AG04449 (cell line): ENCODE measurements around the gene PTBP3.
"Not testable (repeated sequence)": the region's sequence is repeated elsewhere in the genome, so short reads cannot be mapped to it uniquely, and the experiment has no call there.

Source experiments
- CTCF ChIA-PET: fragments of 350-600 bp; formaldehyde crosslinking; extraction: SDS; loops from one replicate; lab custom pipeline; 2021; ENCODE audit warnings: antibody characterized with exemption; lab: Yijun Ruan, JAX
- POLR2A ChIA-PET: fragments of 400-600, 350-600 bp; formaldehyde crosslinking; extraction: SDS; loops from one replicate; lab custom pipeline; 2020; ENCODE audit warnings: antibody characterized with exemption, inconsistent platforms; lab: Yijun Ruan, JAX
- DNase-seq: peaks from one replicate; pipeline ENCODE4 v3.0.0-alpha.2; 2010; ENCODE audit warnings: low read depth, low spot score
- H3K4me3 ChIP-seq: 2 replicates; pipeline ENCODE4 v1.5.1; 2011; ENCODE audit warnings: low read depth, mild to moderate bottlenecking, control low read depth, low read length
- CTCF ChIP-seq: IDR thresholded peaks from one replicate; pipeline ENCODE4 v1.5.1; 2011; ENCODE audit warnings: mild to moderate bottlenecking, moderate library complexity, low read length, control low read depth, inconsistent platforms; ENCODE audit not compliant: insufficient read depth; ENCODE audit errors: missing control alignments

PTBP3 gene

GRCh38 chr9:112288029-112288428 is 45.4 kb downstream of the PTBP3 start:
- ChIA-PET CTCF (interaction anchor here (1.1 to 1.2 kb wide), 3 partner anchors 11 to 39 kb away, joined by 3 read pairs; no protein-coding TSS in a partner anchor), POLR2A (no interaction called here)
- no peak for TF ChIP-seq CTCF
- peak; percentile 16 for DNase-seq
- H3K4me3 ChIP-seq = no peak overlapping the region

- ChIA-PET POLR2A (no interaction called here), CTCF (no interaction called here)
- no peak overlapping the region for H3K4me3 ChIP-seq
- TF ChIP-seq CTCF = no peak
- no peak for DNase-seq
These were observed 46.5 kb downstream of the PTBP3 start for GRCh38 chr9:112286926-112287325.

GRCh38 chr9:112285056-112285455 is 48.4 kb downstream of the PTBP3 start:
- DNase-seq = no peak
- TF ChIP-seq CTCF = no peak
- ChIA-PET CTCF (no interaction called here), POLR2A (no interaction called here)
- H3K4me3 ChIP-seq = no peak overlapping the region

GRCh38 chr9:112283582-112284253 is 49.7 kb downstream of the PTBP3 start:
- TF ChIP-seq CTCF = no peak
- ChIA-PET POLR2A (no interaction called here), CTCF (no interaction called here)
- H3K4me3 ChIP-seq = no peak overlapping the region
- no peak for DNase-seq

- CTCF ChIA-PET = not testable (repeated sequence)
These were observed 50.6 kb downstream of the PTBP3 start for GRCh38 chr9:112282841-112283240.

GRCh38 chr9:112280904-112281303 is 52.5 kb downstream of the PTBP3 start:
- H3K4me3 ChIP-seq = no peak overlapping the region
- TF ChIP-seq CTCF = no peak
- DNase-seq = no peak
- POLR2A ChIA-PET = interaction anchor here (0.5 kb wide), 1 partner anchor 37 kb away, joined by 3 read pairs; no protein-coding TSS in a partner anchor
- CTCF ChIA-PET = interaction anchor here (0.9 to 1.3 kb wide), 3 partner anchors 14 to 81 kb away, joined by 3 to 4 read pairs (median 3); no protein-coding TSS in a partner anchor

More at GRCh38 chr9:112282841-112283240, 50.6 kb downstream of the PTBP3 start:
- POLR2A ChIA-PET, H3K4me3 ChIP-seq, DNase-seq: not testable (repeated sequence)

- POLR2A ChIA-PET = interaction anchor here (0.6 kb wide), 1 partner anchor 601 kb away, joined by 3 read pairs; no protein-coding TSS in a partner anchor
- CTCF ChIA-PET = interaction anchor here (1.6 kb wide), 1 partner anchor 18 kb away, joined by 5 read pairs; no protein-coding TSS in a partner anchor
- no peak for TF ChIP-seq CTCF
- DNase-seq = no peak
- no peak overlapping the region for H3K4me3 ChIP-seq
These were observed 53.9 kb downstream of the PTBP3 start for GRCh38 chr9:112279501-112279900.
